Retina (tissue), 1 donor: ENCODE data around the gene GRIA1.

Experiments
- DNase-seq: peaks from one replicate; pipeline ENCODE4 v3.0.0-alpha.2; 2016

Gene GRIA1

DNA sequence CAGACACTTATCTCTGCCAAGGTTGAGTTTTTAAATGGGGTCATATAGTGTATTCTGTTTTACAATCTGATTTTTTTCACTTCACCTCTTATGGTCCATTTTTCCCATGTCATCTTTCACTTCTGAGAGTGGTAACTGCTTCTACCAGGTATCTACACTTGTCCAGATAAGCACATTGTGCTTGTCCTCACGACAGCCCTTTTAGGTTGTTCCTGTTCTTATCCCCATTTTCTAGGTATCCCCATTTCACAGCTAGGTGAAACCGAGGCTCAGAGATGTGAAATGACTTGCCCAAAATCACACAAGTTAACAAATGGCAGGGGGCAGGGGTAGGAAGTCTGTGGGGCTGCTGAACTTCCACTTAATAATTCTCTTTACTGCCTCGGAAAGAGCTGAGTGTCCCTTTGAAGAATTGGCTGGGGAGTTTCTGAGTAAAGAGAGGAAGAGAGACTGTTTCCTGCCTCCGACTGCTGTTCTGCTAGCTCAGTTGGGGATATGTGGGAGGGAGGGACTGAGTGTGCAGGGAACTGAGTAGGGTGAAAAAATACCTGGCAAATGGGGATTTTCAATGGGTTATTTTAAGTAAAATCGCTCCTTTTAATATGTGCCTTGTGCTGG is 255.4 kb downstream of the GRIA1 start:
- no peak for DNase-seq

DNA sequence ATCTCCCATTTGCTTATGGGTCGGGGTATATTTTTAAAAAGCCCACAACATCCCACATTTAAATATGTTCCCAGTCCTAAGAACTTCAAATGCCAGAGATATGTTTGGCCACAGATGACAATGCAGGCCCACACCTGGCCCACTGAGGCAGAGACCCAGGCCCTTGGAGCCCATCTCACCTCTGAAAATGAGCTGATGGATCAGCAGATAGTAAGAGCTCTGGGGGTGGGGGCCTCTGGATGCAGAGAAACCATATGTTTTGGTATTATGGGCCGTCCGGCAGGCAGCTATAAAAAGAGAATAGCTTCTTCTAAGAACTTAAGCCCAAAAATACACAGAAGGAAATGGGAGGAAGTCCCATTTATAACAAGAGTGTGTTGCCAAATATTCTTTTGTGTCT is 256.0 kb downstream of the GRIA1 start:
- no peak for DNase-seq

DNA sequence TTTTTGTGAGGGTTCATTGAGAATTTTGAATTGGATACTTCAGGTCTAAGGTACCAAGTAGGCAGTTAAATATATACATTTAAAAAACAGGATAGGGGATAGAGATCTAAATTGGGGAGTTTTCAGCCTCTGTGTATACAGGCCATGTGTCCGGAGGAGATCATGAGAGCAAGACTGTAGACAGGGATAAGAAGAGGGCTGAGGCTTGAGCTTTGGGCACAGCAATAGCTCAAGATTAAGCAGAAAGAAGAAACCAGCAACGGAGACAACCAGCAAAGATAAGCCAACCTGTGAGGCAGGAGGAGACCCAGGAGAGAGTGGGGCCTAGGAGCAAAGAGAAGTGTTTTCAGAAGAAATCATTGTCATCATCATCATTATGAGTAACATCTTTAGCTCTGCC is 258.4 kb downstream of the GRIA1 start:
- no peak for DNase-seq

DNA sequence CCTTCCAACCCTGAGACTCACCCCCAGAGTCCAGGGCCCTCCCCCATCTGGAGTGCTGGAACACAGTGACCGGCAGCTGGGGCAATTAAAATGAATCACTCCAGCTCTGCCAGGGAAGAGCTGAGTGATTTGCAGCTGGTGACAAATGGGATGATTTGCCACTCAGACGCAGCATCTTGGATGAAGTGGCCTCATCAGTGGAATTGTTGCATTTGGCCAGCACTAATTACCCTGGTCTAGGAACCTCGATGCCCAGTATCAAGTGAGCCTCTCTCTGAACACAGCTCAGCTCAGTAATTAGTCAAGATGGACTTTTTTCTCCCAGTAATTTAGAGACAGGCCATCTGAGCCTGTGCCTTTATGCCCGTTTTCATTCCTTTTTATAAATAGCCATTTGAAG is 259.5 kb downstream of the GRIA1 start:
- peak; percentile 75 for DNase-seq

DNA sequence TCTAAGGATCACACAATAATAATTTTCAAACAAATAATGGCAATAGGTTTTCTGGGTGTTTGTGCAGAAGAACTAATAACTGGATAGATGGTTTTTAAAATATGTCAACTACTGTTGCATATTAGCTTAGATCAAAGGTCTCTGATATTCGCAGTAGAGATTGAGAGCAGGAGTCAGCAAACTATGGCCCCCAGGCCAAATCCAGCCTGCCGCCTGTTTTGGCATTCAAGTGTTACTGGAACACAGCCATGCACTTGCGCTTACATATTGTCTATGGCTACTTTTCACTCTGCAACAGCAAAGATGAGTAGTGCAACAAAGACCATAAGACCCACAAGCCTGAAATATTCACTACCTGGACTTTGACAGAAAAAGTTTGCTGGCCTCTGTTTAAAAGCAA is 260.8 kb downstream of the GRIA1 start:
- DNase-seq, result no peak

DNA sequence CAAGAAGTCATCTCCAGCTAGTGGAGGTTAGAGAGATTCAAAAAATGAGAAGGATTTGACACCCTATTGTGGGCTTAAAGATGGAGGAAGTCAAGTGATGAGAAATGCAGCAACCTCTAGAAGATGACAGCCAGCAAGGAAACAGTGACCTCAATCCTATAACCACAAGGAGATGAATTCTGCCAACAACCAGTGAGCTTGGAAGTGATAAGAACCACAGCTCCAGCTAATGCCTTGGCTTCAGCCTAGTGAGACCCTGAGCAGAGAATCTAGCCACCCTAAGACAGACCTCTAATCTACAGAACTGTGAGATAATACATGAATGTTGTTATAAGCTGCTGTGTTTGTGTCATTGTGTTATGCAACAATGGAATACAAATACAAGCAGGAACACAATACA is 262.4 kb downstream of the GRIA1 start:
- DNase-seq, result no peak

DNA sequence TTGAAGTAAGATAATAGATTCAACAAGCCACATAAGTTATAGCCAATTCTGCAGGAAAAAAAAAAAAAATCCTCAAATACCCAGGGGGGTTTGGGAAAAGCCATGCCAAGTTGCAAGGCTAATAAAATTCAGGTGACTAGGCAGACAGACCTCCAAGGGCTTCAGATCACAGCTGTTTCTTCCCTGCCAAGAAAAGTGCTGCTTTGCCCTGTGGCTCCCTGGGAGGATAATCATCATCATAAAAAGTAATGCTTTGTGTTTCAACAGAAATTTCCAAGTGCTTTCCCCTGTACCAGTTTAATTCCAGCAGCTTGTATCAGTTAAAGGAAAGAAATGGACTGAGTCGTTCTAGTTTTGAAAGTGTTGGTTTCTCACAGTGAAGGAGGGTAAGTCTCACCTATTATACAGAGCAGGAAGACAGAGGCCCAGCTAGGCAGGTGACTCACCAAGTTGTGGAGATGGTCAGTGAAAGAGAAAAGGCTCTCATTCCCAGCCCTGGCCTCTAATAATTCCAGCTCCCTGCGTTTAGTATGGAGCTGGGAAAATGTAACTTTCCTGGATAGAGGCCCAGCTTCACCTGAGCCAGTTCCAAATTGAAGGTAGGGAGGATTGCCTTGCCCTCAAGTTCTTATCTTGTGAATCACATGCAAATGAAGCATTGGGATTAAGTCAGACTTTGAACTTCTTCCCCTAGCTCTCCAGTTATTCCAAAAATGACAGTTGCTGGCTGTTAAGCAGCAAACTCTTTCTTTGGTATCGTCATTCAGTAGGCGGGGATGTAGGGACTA is 263.4 kb downstream of the GRIA1 start:
- no peak for DNase-seq

DNA sequence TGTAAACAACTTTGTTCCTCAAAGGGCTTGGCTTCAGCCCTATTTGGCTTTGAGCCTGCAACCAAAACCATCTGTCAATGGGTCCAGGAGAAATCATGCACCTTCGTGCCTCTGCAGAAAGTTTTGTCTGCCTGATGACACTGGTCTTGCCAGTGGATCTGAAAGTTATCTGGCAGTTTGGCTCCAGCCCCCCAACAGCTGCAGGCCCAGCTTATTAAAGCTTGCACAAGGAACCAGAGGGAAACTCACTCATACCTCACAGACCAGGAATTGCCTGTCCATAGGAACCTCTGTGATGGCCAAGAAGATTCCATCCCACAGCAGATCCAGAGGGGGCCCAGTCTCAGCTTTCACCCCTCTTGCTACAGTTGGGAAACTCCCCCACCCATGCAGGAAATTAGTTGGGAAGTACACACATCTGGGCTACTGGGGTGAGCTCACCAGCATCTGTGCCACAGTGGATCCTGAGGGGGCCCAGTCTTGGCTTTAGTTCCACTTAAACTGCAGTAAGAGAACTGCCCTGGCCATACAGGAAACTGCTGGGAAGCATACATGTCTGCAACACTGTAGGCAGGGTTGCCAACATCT is 265.5 kb downstream of the GRIA1 start:
- no peak for DNase-seq

DNA sequence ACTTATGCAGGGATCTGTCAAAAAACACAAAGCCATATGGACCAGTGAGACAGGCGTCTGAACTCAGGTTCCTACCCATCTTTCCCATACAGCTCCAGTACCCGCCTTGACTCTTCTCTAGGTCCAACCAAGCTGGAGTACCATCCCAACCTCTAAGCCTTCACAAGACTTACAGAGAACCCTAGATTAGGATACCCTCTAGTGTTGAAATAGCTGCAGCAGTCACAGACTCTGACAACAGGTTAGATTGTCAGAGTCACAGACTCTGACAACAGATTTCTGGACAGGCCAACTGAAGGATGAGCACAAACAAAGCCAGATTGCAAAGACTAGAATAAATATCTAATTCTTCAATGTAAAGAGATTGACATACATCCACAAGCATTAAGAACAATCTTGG is 266.1 kb downstream of the GRIA1 start:
- DNase-seq, result no peak

DNA sequence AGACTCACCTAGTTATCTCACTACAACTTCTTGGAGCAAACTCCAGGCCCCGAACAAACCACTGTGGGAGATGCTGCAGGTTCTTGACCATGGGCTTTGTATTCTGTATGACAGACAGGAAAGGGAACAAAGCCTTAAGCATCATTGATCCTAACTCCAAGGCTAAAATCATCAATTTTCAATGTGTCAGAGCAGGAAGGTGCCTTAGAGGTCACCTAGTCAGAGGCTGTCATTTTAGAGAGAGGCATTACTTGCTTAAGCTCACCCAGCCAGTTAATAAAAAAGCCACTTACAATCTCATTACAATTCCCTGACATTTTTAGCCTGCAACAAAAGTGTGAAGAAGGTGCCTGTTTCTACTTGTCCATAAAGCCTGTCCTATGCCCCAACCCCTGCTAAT is 275.5 kb downstream of the GRIA1 start:
- no peak for DNase-seq

DNA sequence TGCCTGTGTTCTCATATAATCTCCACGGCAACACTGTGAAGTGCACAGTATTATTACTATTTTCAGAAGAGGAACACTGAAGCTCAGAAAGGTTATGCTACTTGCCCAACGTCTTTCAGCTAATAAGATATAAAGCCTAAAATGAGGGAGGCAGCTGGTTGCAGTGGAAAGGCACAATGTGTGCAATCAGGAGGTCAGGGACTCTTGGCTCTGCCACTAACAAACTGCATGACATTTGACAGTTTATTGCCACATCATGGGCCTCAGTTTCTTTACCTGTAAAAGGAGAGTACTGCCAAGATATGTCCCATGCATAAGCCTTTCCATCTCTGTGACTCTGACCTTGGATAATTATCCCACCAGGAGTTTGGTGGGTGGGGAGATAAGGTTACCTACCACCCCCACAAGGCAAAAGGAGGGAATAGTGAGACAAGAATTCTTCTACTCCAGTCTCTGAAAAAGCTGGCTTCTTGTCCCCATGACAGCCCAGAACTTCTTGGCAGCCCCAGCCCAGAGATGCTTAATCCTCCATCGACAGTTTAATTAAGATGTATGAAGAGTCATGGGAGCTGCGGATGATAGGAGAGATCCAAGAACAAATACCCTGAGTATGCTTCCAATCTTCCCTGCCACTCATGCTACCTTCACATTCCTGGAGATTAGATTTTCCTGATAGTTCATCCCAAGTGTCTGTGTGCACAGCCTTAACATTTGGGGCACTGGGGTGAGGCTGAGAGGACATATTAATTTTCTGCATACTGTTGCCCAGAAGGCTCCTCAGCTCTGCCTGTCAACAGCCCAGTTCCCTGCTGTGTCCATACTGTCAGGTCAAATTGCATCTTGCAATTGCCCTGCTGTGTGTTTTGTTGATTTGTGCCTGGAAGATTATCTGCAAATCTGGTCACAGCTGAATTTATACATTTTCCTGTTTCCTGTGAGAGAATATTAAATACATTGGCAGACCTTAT is 277.0 kb downstream of the GRIA1 start:
- DNase-seq, result peak; percentile 69

DNA sequence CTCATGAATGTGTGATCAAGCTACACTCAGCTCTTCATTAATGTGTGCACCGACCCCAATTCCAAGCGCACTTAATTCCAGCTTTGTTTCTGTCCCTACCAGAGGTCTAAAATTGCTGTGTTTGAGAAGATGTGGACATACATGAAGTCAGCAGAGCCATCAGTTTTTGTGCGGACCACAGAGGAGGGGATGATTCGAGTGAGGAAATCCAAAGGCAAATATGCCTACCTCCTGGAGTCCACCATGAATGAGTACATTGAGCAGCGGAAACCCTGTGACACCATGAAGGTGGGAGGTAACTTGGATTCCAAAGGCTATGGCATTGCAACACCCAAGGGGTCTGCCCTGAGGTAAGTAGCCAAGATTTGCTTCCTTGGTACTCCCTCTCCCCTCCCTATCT is 279.6 kb downstream of the GRIA1 start:
- no peak for DNase-seq

DNA sequence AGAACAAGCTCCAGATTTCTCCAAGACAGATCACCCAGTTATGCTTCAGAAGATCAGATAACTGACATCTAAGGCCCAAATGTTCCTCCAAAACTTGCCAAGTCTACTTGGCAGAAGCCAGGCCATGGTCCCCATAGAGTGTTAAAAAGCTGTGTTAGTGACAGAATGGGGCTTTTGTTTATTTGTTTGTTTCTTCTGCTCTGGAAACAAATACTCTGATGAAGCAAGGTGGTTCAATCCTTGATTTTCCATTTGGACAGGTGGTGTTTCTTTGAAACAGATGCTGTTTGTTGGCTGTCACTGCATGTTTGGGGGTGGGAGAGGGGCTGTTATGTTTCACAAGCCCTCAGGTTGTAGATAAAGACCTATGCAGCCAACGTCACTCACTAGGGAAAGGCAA is 284.2 kb downstream of the GRIA1 start:
- no peak for DNase-seq

DNA sequence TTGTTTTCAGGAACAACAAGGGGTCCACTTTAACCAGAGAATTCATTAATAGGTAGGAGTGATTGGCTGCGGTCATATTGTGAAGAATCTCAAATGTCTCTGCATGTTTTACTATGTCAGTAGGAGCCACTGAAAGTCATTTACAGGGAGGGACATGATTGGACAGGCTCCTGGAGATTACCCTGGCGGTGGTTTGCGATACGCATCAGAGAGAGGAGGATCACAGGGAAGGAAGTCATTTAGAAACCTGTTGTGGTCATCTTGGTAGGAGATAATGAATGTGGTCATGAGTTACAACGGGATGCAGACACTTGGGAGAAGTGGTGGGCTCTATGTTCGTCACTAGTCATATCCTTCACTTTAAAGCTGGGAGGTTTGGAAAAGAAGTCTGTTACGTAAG is 285.5 kb downstream of the GRIA1 start:
- no peak for DNase-seq

DNA sequence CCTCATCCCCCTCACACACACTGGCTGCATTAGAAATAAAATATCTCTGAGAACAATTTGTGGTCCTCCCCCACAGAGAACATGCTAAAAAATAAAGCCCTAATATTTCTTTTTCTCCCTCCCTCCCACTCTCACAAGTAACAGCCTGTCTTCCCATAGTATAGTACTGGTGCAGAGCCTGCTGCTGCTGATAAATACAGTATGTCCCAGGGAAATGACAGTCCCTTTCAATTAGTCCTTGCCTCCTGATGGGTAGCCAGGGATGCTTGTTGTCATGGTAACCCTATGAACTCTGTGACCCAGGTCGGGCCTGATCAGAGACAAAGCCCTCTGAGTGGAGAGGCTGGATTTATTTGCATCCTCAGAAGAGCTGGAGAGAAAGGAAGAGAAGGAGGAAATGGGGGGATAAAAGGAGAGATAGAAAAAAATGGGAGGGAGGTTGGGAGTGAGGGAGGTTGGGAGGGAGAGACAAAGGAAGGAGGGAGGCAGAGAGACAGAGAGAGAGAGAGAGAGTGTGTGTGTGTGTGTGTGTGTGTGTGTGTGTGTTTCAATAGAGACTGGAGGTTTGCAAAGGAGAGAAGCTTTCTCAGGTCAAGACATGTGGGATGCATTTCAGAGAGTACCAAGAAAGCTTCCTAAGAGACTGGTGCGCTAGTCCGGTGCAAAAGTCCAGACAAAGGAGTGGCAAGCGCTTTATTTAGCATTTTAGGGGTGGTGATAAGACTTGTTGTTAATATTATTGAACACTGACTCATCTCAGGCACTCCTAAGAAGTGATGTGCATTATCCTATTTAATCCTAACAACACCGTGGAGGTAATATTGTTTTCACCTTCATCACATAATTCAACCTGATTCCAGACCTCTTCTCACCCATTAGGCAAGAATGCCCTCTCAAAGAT is 287.5 kb downstream of the GRIA1 start:
- peak; percentile 93 for DNase-seq

DNA sequence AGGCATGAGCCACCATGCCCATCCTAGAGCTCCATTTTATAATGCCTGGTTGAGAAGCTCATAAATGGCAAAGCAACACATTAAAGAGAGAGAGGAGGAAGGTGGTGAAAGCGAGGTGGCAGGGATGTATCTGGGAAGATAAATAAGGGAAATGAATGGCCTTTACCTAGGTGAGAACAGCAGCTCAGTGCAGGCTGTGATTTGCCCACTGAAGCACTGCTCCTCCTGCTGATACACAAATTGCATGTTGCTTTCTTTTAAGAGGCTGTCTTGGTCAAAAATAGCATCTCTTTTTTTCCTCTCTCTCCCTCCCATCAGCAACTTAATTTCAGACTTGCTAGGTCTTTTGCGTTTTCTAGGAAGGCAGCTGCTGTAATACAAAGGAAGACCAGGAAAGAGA is 289.4 kb downstream of the GRIA1 start:
- no peak for DNase-seq

DNA sequence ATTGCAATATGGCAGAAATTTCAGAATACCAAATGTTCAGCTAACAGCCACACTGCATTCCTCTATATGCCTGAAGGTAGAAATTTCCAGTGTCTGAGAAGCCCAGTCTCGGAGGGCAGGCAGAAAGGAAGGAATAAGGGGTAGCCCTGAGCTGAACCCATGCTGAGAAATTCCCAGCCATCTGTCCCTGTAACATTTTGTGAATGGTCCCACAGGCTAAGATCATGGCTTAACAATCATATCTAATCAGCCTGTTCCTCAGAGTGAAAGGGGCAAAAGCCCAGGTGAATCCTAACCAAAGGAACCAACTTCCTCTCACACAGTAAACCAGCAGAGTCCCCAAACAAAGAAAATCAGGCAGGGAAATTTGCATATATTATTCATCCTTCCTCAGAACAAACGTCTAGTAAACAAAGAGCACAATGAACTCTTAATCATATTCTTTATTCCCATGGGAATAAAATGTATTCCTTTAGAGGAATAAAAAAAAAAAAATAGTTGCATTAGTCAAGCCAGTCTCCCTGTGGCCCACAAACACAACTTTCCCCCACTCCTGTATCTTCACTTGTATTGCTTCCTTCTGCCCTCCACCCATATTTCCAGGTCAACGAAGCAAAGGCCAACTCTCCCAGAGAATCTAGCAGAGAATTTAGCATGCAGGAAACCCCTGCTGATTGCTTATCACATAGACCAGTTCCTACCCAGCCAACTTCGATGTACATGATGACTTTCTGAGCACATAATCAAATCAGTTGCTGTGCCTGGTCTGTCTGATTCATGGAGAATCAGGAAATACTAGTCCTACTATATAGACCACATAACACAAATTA is 290.6 kb downstream of the GRIA1 start:
- DNase-seq, result no peak

DNA sequence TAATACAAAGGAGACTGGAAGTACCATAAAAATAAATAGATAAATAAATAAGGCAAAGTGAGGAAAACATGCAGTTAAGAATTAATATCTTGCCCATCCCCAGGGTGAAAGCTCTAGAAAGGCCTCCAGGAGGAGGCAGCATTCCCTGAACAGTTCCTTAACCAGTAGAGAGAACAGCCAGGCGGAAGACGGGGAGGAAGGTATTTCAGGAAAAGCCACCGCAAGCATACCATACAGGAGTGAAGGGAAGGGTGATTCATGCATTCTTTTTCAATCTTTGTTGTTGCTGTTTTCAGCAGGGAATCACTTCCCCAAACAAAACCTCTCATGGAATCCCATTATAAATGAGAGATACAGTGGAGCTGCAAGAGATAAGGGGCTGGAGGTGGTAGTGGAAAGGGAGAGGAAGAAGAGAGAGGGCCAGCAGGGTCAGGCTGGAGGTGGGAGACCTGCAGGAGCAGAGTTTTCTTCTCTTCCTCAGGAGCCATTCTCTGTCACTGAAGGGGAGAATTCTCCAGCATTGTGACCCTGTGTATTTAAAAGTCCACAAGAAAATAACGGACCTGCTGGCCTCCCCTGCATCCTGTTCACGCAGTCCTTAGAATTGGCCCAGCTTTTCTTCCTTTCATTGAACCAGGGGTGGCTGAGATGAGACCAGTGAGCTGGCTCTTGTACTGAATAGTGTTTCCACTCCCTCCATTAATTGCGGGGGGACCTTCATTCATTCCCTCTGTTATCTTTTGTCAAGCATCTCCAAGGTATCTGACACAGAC is 292.3 kb downstream of the GRIA1 start:
- no peak for DNase-seq

DNA sequence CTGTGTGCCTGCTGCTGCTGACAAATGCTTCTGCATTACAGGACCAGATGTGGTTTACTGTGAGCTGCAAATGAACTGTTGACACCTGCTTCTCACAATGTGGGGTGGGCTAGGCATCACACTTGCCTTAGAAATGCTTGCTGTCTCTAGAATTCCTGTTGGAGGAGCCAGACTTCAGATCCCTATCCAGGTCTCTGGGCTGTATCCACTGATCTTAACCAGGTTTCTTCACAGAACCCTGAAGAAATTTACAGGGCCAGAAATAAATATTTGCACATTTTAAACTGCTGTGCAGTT is 292.8 kb downstream of the GRIA1 start:
- DNase-seq, result no peak

DNA sequence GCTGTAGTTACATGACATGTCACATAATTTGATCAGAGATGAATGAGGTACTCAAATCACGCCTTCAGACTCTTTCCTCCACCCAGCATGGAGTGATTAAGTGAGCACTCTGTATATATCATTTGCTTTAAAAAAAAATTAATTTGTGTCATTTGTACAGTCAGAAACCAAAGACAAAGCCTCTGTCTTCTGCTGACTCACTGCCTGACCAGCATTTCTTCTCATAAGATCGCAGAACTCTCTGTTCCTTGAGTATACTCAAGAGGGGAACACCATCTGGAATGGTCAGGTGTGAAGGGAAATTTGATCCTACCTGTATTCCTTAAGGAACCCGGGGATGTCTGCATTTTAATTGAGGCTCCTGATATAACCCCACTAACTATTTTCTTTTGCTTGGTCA is 293.8 kb downstream of the GRIA1 start:
- DNase-seq, result no peak

DNA sequence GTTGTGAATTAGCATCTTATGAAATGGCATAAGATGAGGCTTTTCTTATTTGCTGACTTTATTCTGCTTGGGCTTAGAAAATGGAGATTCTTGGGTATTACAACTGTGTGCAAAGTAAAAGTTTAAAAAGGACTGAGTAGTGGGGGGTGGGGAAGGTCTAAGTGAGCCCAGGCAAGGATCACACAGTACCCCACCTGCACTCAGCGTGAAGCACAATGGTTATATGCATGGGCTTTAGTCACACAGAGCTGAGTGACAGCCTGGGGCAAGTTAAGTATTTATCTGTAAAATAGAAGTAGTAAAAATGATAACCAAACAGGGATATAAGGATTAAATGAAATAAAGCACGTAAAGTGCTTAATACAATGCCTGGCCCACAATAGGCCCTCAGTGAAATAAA is 300.9 kb downstream of the GRIA1 start:
- DNase-seq, result no peak
